ENCODE results near the gene DSCAML1. TPM values are rescaled to one million over a fixed set of nuclear protein-coding genes. Genes with fewer than 3 reads are reported as not detected.

DSCAML1 gene
- total RNA-seq, 4 donors from 2014 or later: 2.9 to 5.8 (median 3.3) TPM

DNA sequence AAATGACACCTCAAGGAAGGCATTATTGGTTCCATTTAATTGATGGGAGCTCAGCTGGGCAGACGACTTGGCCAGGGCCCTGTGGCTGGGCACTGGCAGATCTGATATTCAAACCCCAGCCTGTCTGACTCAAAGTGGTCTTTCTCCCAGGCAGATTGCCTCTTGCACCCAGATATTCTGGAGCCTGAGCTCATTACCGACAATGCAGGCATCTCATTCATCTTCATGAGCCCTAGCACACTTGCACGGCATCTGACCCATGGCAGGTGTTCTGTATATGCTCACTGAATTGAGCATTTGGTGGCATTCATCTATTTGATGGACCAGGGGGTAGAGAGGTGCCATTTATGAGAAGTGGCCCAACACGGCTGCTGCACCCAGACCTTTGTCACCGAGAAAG lies 193.1 kb downstream of the DSCAML1 start:
- Histone ChIP-seq H3K36me3 (no peaks in the 10 kb centered on the region), H3K4me3 (no peak overlapping the region), H3K9me3 (no peaks in the 10 kb centered on the region), H3K27ac (no peak overlapping the region), H3K4me1 (no peaks in the 10 kb centered on the region), H3K27me3 (no peaks in the 10 kb centered on the region)
- in situ Hi-C loops (cut with MboI; ENCODE audit: low pct_ligation_motif_present in 1 of 4, low pct_unique_long_range_greater_than_20kb in 1 of 4, low sequenced_read_pairs in 3 of 4) (no loop called here), intact Hi-C loops (cut with DNase I; ENCODE audit: low total_unique reads) (no loop called here)
- WGBS, 2 donors (ENCODE audit: low coverage in 1 of 2): 71% methylated on average over 5 of the region's 5 CpGs; no CpG with 5 or more reads in 1 of the 2 donors
- DNase-seq: no peak
- TF ChIP-seq POLR2AphosphoS5 (IDR thresholded peaks at IDR 0.05) (no peak), EP300 (IDR thresholded peaks at IDR 0.05; ENCODE audit: low read depth) (no peak), POLR2A (IDR thresholded peaks at IDR 0.05) (no peak), CTCF (IDR thresholded peaks at IDR 0.05) (no peak)

DNA sequence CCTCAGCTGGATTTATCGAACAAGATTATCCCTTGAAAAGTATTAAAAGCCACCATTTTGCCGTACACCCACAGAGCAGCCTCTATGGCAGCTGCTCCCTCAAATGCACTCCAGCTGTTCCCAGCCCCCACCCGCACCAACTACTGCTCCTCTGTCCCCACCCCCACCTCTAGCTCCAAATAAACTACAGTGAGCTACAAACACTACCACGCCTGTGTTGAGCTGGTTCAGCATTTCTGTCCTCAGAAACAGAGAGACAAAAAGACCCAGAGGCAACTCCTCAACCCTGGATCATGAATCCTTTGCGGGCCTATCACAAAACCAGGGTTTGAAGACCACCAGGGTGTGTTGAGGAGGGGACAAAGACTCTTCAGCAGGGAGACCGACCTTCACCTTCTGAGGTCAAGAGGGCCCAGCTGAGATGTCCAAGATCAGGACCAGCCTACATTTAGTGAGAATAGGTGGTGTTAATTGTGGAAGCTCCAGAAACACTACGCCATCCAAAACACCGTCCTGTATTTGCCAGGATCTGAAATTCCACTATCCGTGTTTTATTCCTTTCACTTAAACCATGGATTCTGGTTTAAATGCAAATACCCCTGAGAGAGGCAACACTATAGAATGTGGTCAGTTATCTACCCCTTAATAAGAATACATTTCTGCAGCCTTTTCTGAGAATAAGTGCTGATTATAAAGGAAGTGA lies 195.9 kb downstream of the DSCAML1 start:
- Histone ChIP-seq H3K27me3 (no peaks in the 10 kb centered on the region), H3K4me1 (no peaks in the 10 kb centered on the region), H3K27ac (no peak overlapping the region), H3K36me3 (no peaks in the 10 kb centered on the region), H3K4me3 (no peak overlapping the region), H3K9me3 (no peaks in the 10 kb centered on the region)
- 51 to 91% methylated on average over 3 to 9 of the region's 9 CpGs for WGBS, 2 donors (ENCODE audit: low coverage in 1 of 2)
- no peak for DNase-seq
- intact Hi-C loops (cut with DNase I; ENCODE audit: low total_unique reads) (no loop called here), in situ Hi-C loops (cut with MboI; ENCODE audit: low pct_ligation_motif_present in 1 of 4, low pct_unique_long_range_greater_than_20kb in 1 of 4, low sequenced_read_pairs in 3 of 4) (no loop called here)
- no peak for TF ChIP-seq POLR2A (IDR thresholded peaks at IDR 0.05)
- no peak for TF ChIP-seq POLR2AphosphoS5 (IDR thresholded peaks at IDR 0.05)
- no peak for TF ChIP-seq EP300 (IDR thresholded peaks at IDR 0.05; ENCODE audit: low read depth)
- TF ChIP-seq CTCF (IDR thresholded peaks at IDR 0.05): no peak

DNA sequence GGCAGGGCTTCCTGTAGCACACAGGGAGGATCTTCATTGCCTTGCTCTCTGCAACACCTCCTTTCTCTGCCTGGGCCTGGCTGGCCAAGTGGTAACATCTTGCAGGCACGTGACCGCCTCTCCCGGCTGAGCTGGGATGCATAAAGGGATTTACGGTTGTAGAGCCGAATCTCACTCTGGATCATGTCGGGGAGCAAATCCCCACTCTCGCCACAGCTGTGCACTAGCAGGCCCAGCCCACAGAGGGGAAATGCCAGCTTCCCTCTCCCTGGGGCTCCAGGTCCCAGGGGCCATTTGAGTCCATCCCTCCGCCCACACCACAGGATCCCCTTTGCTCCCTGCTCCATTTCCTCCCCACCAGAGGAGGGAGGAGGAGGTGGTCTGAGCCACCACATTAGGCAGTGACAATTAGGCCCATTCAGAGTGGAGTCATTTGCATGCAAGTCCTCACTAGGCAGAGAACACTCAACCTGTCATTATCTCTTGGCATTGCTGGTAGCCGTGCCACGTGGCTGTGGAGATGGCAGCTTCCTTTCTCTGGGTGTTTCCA lies 196.7 kb downstream of the DSCAML1 start:
- no peaks in the 10 kb centered on the region for H3K4me1 ChIP-seq
- DNase-seq: no peak
- in situ Hi-C loops (cut with MboI; ENCODE audit: low pct_ligation_motif_present in 1 of 4, low pct_unique_long_range_greater_than_20kb in 1 of 4, low sequenced_read_pairs in 3 of 4): no loop called here
- H3K27me3 ChIP-seq: no peaks in the 10 kb centered on the region
- TF ChIP-seq POLR2AphosphoS5 (IDR thresholded peaks at IDR 0.05) (no peak), CTCF (IDR thresholded peaks at IDR 0.05) (no peak), EP300 (IDR thresholded peaks at IDR 0.05; ENCODE audit: low read depth) (no peak)
- no peak overlapping the region for H3K4me3 ChIP-seq
- H3K9me3 ChIP-seq: no peaks in the 10 kb centered on the region
- H3K27ac ChIP-seq: no peak overlapping the region
- H3K36me3 ChIP-seq: no peaks in the 10 kb centered on the region
- intact Hi-C loops (cut with DNase I; ENCODE audit: low total_unique reads): no loop called here
- WGBS, 2 donors (ENCODE audit: low coverage in 1 of 2): 61 to 67% methylated on average over 2 to 10 of the region's 10 CpGs

- Histone ChIP-seq H3K27ac (no peak overlapping the region), H3K4me1 (no peaks in the 10 kb centered on the region), H3K36me3 (no peaks in the 10 kb centered on the region), H3K4me3 (no peak overlapping the region), H3K27me3 (no peaks in the 10 kb centered on the region), H3K9me3 (no peaks in the 10 kb centered on the region)
- intact Hi-C loops (cut with DNase I; ENCODE audit: low total_unique reads) (no loop called here), in situ Hi-C loops (cut with MboI; ENCODE audit: low pct_ligation_motif_present in 1 of 4, low pct_unique_long_range_greater_than_20kb in 1 of 4, low sequenced_read_pairs in 3 of 4) (no loop called here)
- DNase-seq: peak; percentile 19
- WGBS, 2 donors (ENCODE audit: low coverage in 1 of 2): 49 to 87% methylated on average over 2 to 7 of the region's 7 CpGs
- TF ChIP-seq EP300 (IDR thresholded peaks at IDR 0.05; ENCODE audit: low read depth): no peak
- TF ChIP-seq CTCF (IDR thresholded peaks at IDR 0.05): no peak
- TF ChIP-seq POLR2A (IDR thresholded peaks at IDR 0.05): no peak
- TF ChIP-seq POLR2AphosphoS5 (IDR thresholded peaks at IDR 0.05): no peak
These were observed 199.9 kb downstream of the DSCAML1 start for GRCh38 chr11:117597071-117597470.
